ENCODE data around the gene CD22.

CD22 gene

GRCh38 chr19:35360880-35361420 lies 32.0 kb downstream of the CD22 start:
- DNase-seq = no peak
- no peak overlapping the region for H3K18ac ChIP-seq (ENCODE audit: low read depth in 1 of 2, low read length in 2 of 2)
- H2BK12ac ChIP-seq (ENCODE audit: low read length in 2 of 2) = no peak overlapping the region
- no peak overlapping the region for H2BK120ac ChIP-seq (ENCODE audit: low read depth, low read length)
- no peak overlapping the region for H3K27ac ChIP-seq (ENCODE audit: low read length, poor library complexity, severe bottlenecking)
- H3K4me2 ChIP-seq (ENCODE audit: low read length, poor library complexity, severe bottlenecking) = no peak overlapping the region
- H4K91ac ChIP-seq (ENCODE audit: low read length) = no peak overlapping the region
- no peaks in the 10 kb centered on the region for H3K79me1 ChIP-seq (replicated peaks; ENCODE audit: low read length, poor library complexity, severe bottlenecking)
- H3K9ac ChIP-seq (ENCODE audit: low read length) = no peak overlapping the region
- no peaks in the 10 kb centered on the region for H3K9me3 ChIP-seq (ENCODE audit: control insufficient read depth, low read length)
- no peaks in the 10 kb centered on the region for H3K36me3 ChIP-seq (ENCODE audit: control insufficient read depth in 1 of 2, insufficient read depth in 2 of 2, low read depth in 1 of 2, low read length in 2 of 2)
- peaks cover under 1 to 43% of the 10 kb centered on the region in 2 experiments for H3K27me3 ChIP-seq (ENCODE audit: control insufficient read depth in 1 of 2, insufficient read depth in 1 of 2, low read length in 2 of 2)
- H3K4ac ChIP-seq (ENCODE audit: low read depth in 1 of 2, low read length in 2 of 2) = no peak overlapping the region
- no peak overlapping the region for H3K23ac ChIP-seq (ENCODE audit: low read length in 2 of 2)
- no peak overlapping the region for H4K8ac ChIP-seq (ENCODE audit: low read length)
- no peak overlapping the region for H3K14ac ChIP-seq (ENCODE audit: low read length in 2 of 2)
- H3K4me3 ChIP-seq (ENCODE audit: insufficient read depth in 1 of 2, low read depth in 1 of 2, low read length in 2 of 2) = no peak overlapping the region
- H2BK15ac ChIP-seq (ENCODE audit: low read depth, poor library complexity, severe bottlenecking) = no peak overlapping the region
- 58% methylated on average over 4 of the region's 5 CpGs for WGBS
- H2AFZ ChIP-seq (ENCODE audit: low read depth, low read length) = no peak overlapping the region
- no peak overlapping the region for H2BK5ac ChIP-seq (ENCODE audit: low read depth, low read length, poor library complexity, severe bottlenecking)
- no peaks in the 10 kb centered on the region for H3K4me1 ChIP-seq (ENCODE audit: control insufficient read depth, insufficient read depth, low read depth, low read length)
- no peak overlapping the region for H2AK5ac ChIP-seq (ENCODE audit: low read length, severe bottlenecking)

GRCh38 chr19:35362261-35363000 lies 33.4 kb downstream of the CD22 start:
- Histone ChIP-seq H2BK12ac (ENCODE audit: low read length in 2 of 2) (no peak overlapping the region), H3K27me3 (ENCODE audit: control insufficient read depth in 1 of 2, insufficient read depth in 1 of 2, low read length in 2 of 2) (peaks cover 0 to 46% of the 10 kb centered on the region in 2 experiments), H3K4me1 (ENCODE audit: control insufficient read depth, insufficient read depth, low read depth, low read length) (no peaks in the 10 kb centered on the region), H2BK5ac (ENCODE audit: low read depth, low read length, poor library complexity, severe bottlenecking) (no peak overlapping the region), H3K14ac (ENCODE audit: low read length in 2 of 2) (no peak overlapping the region), H2BK120ac (ENCODE audit: low read depth, low read length) (no peak overlapping the region), H4K8ac (ENCODE audit: low read length) (no peak overlapping the region), H3K9me3 (ENCODE audit: control insufficient read depth, low read length) (no peaks in the 10 kb centered on the region), H3K4me3 (ENCODE audit: insufficient read depth in 1 of 2, low read depth in 1 of 2, low read length in 2 of 2) (no peak overlapping the region), H3K27ac (ENCODE audit: low read length, poor library complexity, severe bottlenecking) (no peak overlapping the region), H4K91ac (ENCODE audit: low read length) (no peak overlapping the region), H2AK5ac (ENCODE audit: low read length, severe bottlenecking) (no peak overlapping the region), H3K18ac (ENCODE audit: low read depth in 1 of 2, low read length in 2 of 2) (no peak overlapping the region), H3K9ac (ENCODE audit: low read length) (no peak overlapping the region), H2AFZ (ENCODE audit: low read depth, low read length) (no peak overlapping the region), H3K23ac (ENCODE audit: low read length in 2 of 2) (no peak overlapping the region), H3K4ac (ENCODE audit: low read depth in 1 of 2, low read length in 2 of 2) (no peak overlapping the region), H3K36me3 (ENCODE audit: control insufficient read depth in 1 of 2, insufficient read depth in 2 of 2, low read depth in 1 of 2, low read length in 2 of 2) (no peaks in the 10 kb centered on the region), H3K79me1 (replicated peaks; ENCODE audit: low read length, poor library complexity, severe bottlenecking) (no peaks in the 10 kb centered on the region), H2BK15ac (ENCODE audit: low read depth, poor library complexity, severe bottlenecking) (no peak overlapping the region), H3K4me2 (ENCODE audit: low read length, poor library complexity, severe bottlenecking) (no peak overlapping the region)
- DNase-seq = no peak
- WGBS = 98% methylated on average over 5 of the region's 14 CpGs

GRCh38 chr19:35363001-35363590 lies 34.1 kb downstream of the CD22 start:
- Histone ChIP-seq H3K9me3 (ENCODE audit: control insufficient read depth, low read length) (no peaks in the 10 kb centered on the region), H3K18ac (ENCODE audit: low read depth in 1 of 2, low read length in 2 of 2) (no peak overlapping the region), H2BK12ac (ENCODE audit: low read length in 2 of 2) (no peak overlapping the region), H2AK5ac (ENCODE audit: low read length, severe bottlenecking) (no peak overlapping the region), H3K4me2 (ENCODE audit: low read length, poor library complexity, severe bottlenecking) (no peak overlapping the region), H3K4ac (ENCODE audit: low read depth in 1 of 2, low read length in 2 of 2) (no peak overlapping the region), H3K27ac (ENCODE audit: low read length, poor library complexity, severe bottlenecking) (no peak overlapping the region), H3K4me3 (ENCODE audit: insufficient read depth in 1 of 2, low read depth in 1 of 2, low read length in 2 of 2) (no peak overlapping the region), H4K8ac (ENCODE audit: low read length) (no peak overlapping the region), H2BK5ac (ENCODE audit: low read depth, low read length, poor library complexity, severe bottlenecking) (no peak overlapping the region), H2BK120ac (ENCODE audit: low read depth, low read length) (no peak overlapping the region), H4K91ac (ENCODE audit: low read length) (no peak overlapping the region), H3K14ac (ENCODE audit: low read length in 2 of 2) (no peak overlapping the region), H3K79me1 (replicated peaks; ENCODE audit: low read length, poor library complexity, severe bottlenecking) (no peaks in the 10 kb centered on the region), H3K4me1 (ENCODE audit: control insufficient read depth, insufficient read depth, low read depth, low read length) (no peaks in the 10 kb centered on the region), H2BK15ac (ENCODE audit: low read depth, poor library complexity, severe bottlenecking) (no peak overlapping the region), H3K9ac (ENCODE audit: low read length) (no peak overlapping the region), H3K36me3 (ENCODE audit: control insufficient read depth in 1 of 2, insufficient read depth in 2 of 2, low read depth in 1 of 2, low read length in 2 of 2) (no peaks in the 10 kb centered on the region), H2AFZ (ENCODE audit: low read depth, low read length) (no peak overlapping the region), H3K27me3 (ENCODE audit: control insufficient read depth in 1 of 2, insufficient read depth in 1 of 2, low read length in 2 of 2) (peaks cover 0 to 46% of the 10 kb centered on the region in 2 experiments), H3K23ac (ENCODE audit: low read length in 2 of 2) (no peak overlapping the region)
- no peak for DNase-seq
- 95% methylated on average over 5 of the region's 11 CpGs for whole genome bisulfite sequencing

GRCh38 chr19:35363711-35364425 lies 34.9 kb downstream of the CD22 start:
- Histone ChIP-seq H4K8ac (ENCODE audit: low read length) (no peak overlapping the region), H3K4me1 (ENCODE audit: control insufficient read depth, insufficient read depth, low read depth, low read length) (no peaks in the 10 kb centered on the region), H2BK5ac (ENCODE audit: low read depth, low read length, poor library complexity, severe bottlenecking) (no peak overlapping the region), H3K18ac (ENCODE audit: low read depth in 1 of 2, low read length in 2 of 2) (no peak overlapping the region), H2BK15ac (ENCODE audit: low read depth, poor library complexity, severe bottlenecking) (no peak overlapping the region), H3K27ac (ENCODE audit: low read length, poor library complexity, severe bottlenecking) (no peak overlapping the region), H3K23ac (ENCODE audit: low read length in 2 of 2) (no peak overlapping the region), H3K4me3 (ENCODE audit: insufficient read depth in 1 of 2, low read depth in 1 of 2, low read length in 2 of 2) (no peak overlapping the region), H3K4ac (ENCODE audit: low read depth in 1 of 2, low read length in 2 of 2) (no peak overlapping the region), H2AFZ (ENCODE audit: low read depth, low read length) (no peak overlapping the region), H4K91ac (ENCODE audit: low read length) (no peak overlapping the region), H3K27me3 (ENCODE audit: control insufficient read depth in 1 of 2, insufficient read depth in 1 of 2, low read length in 2 of 2) (peaks cover 0 to 46% of the 10 kb centered on the region in 2 experiments), H2BK120ac (ENCODE audit: low read depth, low read length) (no peak overlapping the region), H3K9me3 (ENCODE audit: control insufficient read depth, low read length) (no peaks in the 10 kb centered on the region), H3K9ac (ENCODE audit: low read length) (no peak overlapping the region), H2BK12ac (ENCODE audit: low read length in 2 of 2) (no peak overlapping the region), H3K36me3 (ENCODE audit: control insufficient read depth in 1 of 2, insufficient read depth in 2 of 2, low read depth in 1 of 2, low read length in 2 of 2) (no peaks in the 10 kb centered on the region), H3K79me1 (replicated peaks; ENCODE audit: low read length, poor library complexity, severe bottlenecking) (no peaks in the 10 kb centered on the region), H2AK5ac (ENCODE audit: low read length, severe bottlenecking) (no peak overlapping the region), H3K4me2 (ENCODE audit: low read length, poor library complexity, severe bottlenecking) (no peak overlapping the region), H3K14ac (ENCODE audit: low read length in 2 of 2) (no peak overlapping the region)
- no peak for DNase-seq
- WGBS = 87% methylated on average over 17 of the region's 19 CpGs
